ENCODE measurements around the gene CC2D1A. TPM values are rescaled to one million over a fixed set of nuclear protein-coding genes. Genes with fewer than 3 reads are reported as not detected.
A peak's percentile ranks its signal among the peaks of the same experiment; 100 is the strongest.
"Not testable (repeated sequence)": the region's sequence is repeated elsewhere in the genome, so short reads cannot be mapped to it uniquely, and the experiment has no call there.

Gene CC2D1A
- total RNA-seq, 2 experiments from 2014 or later: 23.3 to 44.0 TPM

DNA sequence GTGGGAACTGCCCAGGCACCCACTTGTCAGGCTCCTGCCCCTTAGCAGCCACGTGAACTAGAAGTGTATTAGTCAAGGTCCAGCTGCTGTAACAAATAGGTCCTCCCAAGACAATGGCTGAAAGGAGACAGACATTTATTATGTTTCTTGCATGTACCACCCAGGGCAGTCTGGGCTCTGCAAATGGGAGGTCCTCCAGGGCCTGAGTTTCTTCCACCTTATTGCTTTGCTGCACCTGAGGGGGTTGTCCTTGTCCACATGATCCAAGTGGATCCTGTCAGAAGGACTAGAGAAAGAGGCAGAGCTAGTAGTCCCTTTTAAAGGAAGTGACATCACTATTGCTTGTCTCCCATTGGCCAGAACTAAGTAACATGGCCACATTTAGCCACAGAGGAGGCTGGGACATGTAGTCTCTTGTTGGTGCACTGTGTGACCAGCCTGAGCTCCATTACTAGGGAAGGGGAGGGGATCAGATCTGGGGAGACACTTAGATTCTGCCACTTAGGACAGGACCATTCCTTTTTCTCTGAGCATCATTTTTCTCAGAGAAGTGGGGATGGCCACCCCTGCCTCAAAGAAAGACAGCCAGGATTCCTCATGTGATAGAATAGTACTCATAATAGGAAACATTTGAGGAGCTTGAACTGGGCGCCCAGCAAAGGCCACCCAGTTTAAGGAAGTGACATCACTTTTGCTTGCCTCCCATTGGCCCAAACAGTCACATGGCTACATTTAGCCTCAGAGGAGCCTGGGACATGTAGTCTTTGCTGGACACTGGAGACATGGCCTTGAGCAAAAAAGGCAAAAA, 15.1 kb downstream of the CC2D1A start:
- ChIA-PET POLR2A (interaction anchor here (0.7 kb wide), 1 partner anchor 10 kb away, joined by 3 read pairs; no protein-coding TSS in a partner anchor), CTCF (ENCODE audit: unreplicated experiment) (interaction anchor here (0.8 kb wide), 1 partner anchor 39 kb away, joined by 3 read pairs; no protein-coding TSS in a partner anchor)
- H3K4me2 ChIP-seq (ENCODE audit: low read length): peak overlapping the region; percentile 34; the same call in 1 of the 2 replicates
- BruUV-seq (replicated peaks): no TSS peak
- DNase-seq (ENCODE audit: low spot score): peak; percentile 85
- intact Hi-C loops (cut with micrococcal nuclease; ENCODE audit: unreplicated experiment): no loop called here
- H3K4me1 ChIP-seq (ENCODE audit: insufficient read depth, low read length, poor library complexity, severe bottlenecking): peaks cover 3% of the 10 kb centered on the region
- H3K4me3 ChIP-seq (ENCODE audit: low read depth, low read length, poor library complexity, severe bottlenecking): no peak overlapping the region
- H3K9me2 ChIP-seq (ENCODE audit: insufficient read depth, low read length): no peaks in the 10 kb centered on the region
- H3K79me2 ChIP-seq (ENCODE audit: insufficient read depth, low read depth, low read length): no peaks in the 10 kb centered on the region
- H2AFZ ChIP-seq (ENCODE audit: low read length): peak overlapping the region; percentile 55; the same call in 1 of the 2 replicates
- TF ChIP-seq, protein P1, sequence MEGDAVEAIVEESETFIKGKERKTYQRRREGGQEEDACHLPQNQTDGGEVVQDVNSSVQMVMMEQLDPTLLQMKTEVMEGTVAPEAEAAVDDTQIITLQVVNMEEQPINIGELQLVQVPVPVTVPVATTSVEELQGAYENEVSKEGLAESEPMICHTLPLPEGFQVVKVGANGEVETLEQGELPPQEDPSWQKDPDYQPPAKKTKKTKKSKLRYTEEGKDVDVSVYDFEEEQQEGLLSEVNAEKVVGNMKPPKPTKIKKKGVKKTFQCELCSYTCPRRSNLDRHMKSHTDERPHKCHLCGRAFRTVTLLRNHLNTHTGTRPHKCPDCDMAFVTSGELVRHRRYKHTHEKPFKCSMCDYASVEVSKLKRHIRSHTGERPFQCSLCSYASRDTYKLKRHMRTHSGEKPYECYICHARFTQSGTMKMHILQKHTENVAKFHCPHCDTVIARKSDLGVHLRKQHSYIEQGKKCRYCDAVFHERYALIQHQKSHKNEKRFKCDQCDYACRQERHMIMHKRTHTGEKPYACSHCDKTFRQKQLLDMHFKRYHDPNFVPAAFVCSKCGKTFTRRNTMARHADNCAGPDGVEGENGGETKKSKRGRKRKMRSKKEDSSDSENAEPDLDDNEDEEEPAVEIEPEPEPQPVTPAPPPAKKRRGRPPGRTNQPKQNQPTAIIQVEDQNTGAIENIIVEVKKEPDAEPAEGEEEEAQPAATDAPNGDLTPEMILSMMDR (conservative IDR thresholded peaks at IDR 0.05; ENCODE audit: low read length): no peak
- TF ChIP-seq EZH2phosphoT487 (IDR thresholded peaks at IDR 0.05; ENCODE audit: borderline replicate concordance, low read depth, low read length): no peak
- peaks cover 64% of the 10 kb centered on the region for H3K36me3 ChIP-seq (ENCODE audit: insufficient read depth, low read length)
- H4K20me1 ChIP-seq (ENCODE audit: insufficient read depth, low read length): no peaks in the 10 kb centered on the region
- peaks cover 8% of the 10 kb centered on the region; the same call in 1 of the 2 replicates for H3K9me3 ChIP-seq (ENCODE audit: low read length)
- H3K27ac ChIP-seq (ENCODE audit: low read depth, low read length, poor library complexity, severe bottlenecking): no peak overlapping the region

GRCh38 chr19:13922118-13922517, 16.1 kb downstream of the CC2D1A start:
- DNase-seq (ENCODE audit: low spot score); CTCF ChIA-PET (ENCODE audit: unreplicated experiment); H3K4me2 ChIP-seq (ENCODE audit: low read length); H3K9me3 ChIP-seq (ENCODE audit: low read length); BruUV-seq (replicated peaks); H3K79me2 ChIP-seq (ENCODE audit: insufficient read depth, low read depth, low read length); H4K20me1 ChIP-seq (ENCODE audit: insufficient read depth, low read length); intact Hi-C loops (cut with micrococcal nuclease; ENCODE audit: unreplicated experiment); H2AFZ ChIP-seq (ENCODE audit: low read length); H3K27ac ChIP-seq (ENCODE audit: low read depth, low read length, poor library complexity, severe bottlenecking); H3K9me2 ChIP-seq (ENCODE audit: insufficient read depth, low read length); H3K4me1 ChIP-seq (ENCODE audit: insufficient read depth, low read length, poor library complexity, severe bottlenecking); H3K4me3 ChIP-seq (ENCODE audit: low read depth, low read length, poor library complexity, severe bottlenecking): not testable (repeated sequence)
- POLR2A ChIA-PET: interaction anchor here (0.6 kb wide), 1 partner anchor 96 kb away, joined by 4 read pairs; no protein-coding TSS in a partner anchor
- peaks cover 59% of the 10 kb centered on the region for H3K36me3 ChIP-seq (ENCODE audit: insufficient read depth, low read length)

DNA sequence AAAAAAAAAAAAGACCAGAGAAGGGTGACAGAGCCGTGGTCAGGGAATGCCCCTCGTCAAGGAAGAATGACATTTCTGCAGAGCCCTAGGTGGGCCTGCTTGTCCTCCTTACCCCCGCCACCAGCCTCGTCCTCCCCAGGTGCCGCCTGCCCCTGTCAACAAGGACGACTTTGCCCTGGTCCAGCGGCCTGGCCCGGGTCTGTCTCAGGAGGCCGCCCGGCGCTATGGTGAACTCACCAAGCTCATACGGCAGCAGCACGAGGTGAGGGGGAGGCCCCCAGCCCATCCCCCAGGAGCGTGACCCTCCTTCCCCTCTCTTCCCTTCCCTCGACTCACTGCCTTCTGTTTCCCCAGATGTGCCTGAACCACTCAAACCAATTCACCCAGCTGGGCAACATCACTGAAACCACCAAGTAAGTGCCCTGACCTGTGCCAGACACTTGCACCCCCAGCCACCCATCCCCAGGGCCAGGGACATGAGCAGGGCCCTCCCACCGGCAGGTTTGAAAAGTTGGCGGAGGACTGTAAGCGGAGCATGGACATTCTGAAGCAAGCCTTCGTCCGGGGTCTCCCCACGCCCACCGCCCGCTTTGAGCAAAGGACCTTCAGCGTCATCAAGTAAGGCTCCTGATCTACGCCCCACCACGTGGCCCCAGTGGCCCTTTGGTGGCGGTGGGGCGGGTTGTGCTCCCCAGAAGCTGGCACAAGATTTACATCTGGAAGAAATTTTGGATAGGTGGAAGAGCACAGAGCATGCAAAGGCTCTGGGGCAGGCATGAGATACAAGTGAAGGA, 17.4 kb downstream of the CC2D1A start:
- H3K4me2 ChIP-seq (ENCODE audit: low read length): no peak overlapping the region
- BruUV-seq (replicated peaks): no TSS peak
- TF ChIP-seq, protein P1 (conservative IDR thresholded peaks at IDR 0.05; ENCODE audit: low read length): no peak
- no peak for TF ChIP-seq EZH2phosphoT487 (IDR thresholded peaks at IDR 0.05; ENCODE audit: borderline replicate concordance, low read depth, low read length)
- no peak overlapping the region for H3K4me3 ChIP-seq (ENCODE audit: low read depth, low read length, poor library complexity, severe bottlenecking)
- no peaks in the 10 kb centered on the region for H3K9me2 ChIP-seq (ENCODE audit: insufficient read depth, low read length)
- intact Hi-C loops (cut with micrococcal nuclease; ENCODE audit: unreplicated experiment): no loop called here
- no peak overlapping the region for H3K27ac ChIP-seq (ENCODE audit: low read depth, low read length, poor library complexity, severe bottlenecking)
- peaks cover 66% of the 10 kb centered on the region for H3K36me3 ChIP-seq (ENCODE audit: insufficient read depth, low read length)
- ChIA-PET POLR2A (no interaction called here), CTCF (ENCODE audit: unreplicated experiment) (no interaction called here)
- H4K20me1 ChIP-seq (ENCODE audit: insufficient read depth, low read length): no peaks in the 10 kb centered on the region
- H2AFZ ChIP-seq (ENCODE audit: low read length): no peak overlapping the region
- no peaks in the 10 kb centered on the region for H3K79me2 ChIP-seq (ENCODE audit: insufficient read depth, low read depth, low read length)
- peaks cover 3% of the 10 kb centered on the region for H3K4me1 ChIP-seq (ENCODE audit: insufficient read depth, low read length, poor library complexity, severe bottlenecking)
- no peak for DNase-seq (ENCODE audit: low spot score)
- H3K9me3 ChIP-seq (ENCODE audit: low read length): peaks cover 8% of the 10 kb centered on the region; the same call in 1 of the 2 replicates

Measured in OCI-LY7 (cell line).